Activated CD4-positive, alpha-beta T cell treated with anti-CD3 and anti-CD28 coated beads for 4 hours (primary cell): ENCODE results near the gene ZXDC.
A peak's percentile ranks its signal among the peaks of the same experiment; 100 is the strongest.

Source experiments
- DNase-seq, 2 donors: peaks; one replicate each; pipeline ENCODE4 v3.0.0-alpha.2; 2020

Gene ZXDC

GRCh38 chr3:126488185-126488584, 12.5 kb upstream of the ZXDC start:
- no peak for DNase-seq

- DNase-seq = no peak
Observed at GRCh38 chr3:126487151-126487771, 11.6 kb upstream of the ZXDC start.

- DNase-seq = no peak
Observed at GRCh38 chr3:126486360-126486847, 10.7 kb upstream of the ZXDC start.

GRCh38 chr3:126485956-126486355, 10.3 kb upstream of the ZXDC start:
- DNase-seq = no peak

- no peak for DNase-seq
Observed at GRCh38 chr3:126485176-126485897, 9.6 kb upstream of the ZXDC start.

- DNase-seq = no peak
Observed at GRCh38 chr3:126484662-126485061, 9.0 kb upstream of the ZXDC start.

- no peak for DNase-seq
Observed at GRCh38 chr3:126484148-126484547, 8.5 kb upstream of the ZXDC start.

- DNase-seq = no peak
Observed at GRCh38 chr3:126483321-126483761, 7.7 kb upstream of the ZXDC start.

GRCh38 chr3:126482503-126483255, 7.0 kb upstream of the ZXDC start:
- DNase-seq = no peak

GRCh38 chr3:126481808-126482502, 6.3 kb upstream of the ZXDC start:
- no peak for DNase-seq

GRCh38 chr3:126480861-126481260, 5.2 kb upstream of the ZXDC start:
- DNase-seq = no peak

GRCh38 chr3:126480206-126480605, 4.5 kb upstream of the ZXDC start:
- no peak for DNase-seq

GRCh38 chr3:126479642-126480041, 4.0 kb upstream of the ZXDC start:
- no peak for DNase-seq

- DNase-seq = no peak
Observed at GRCh38 chr3:126478581-126479310, 3.1 kb upstream of the ZXDC start.

- no peak for DNase-seq
Observed at GRCh38 chr3:126477061-126477380, 1.3 kb upstream of the ZXDC start.

GRCh38 chr3:126476166-126477060, 722 bp upstream of the ZXDC start:
- DNase-seq = no peak

GRCh38 chr3:126474498-126475412, 936 bp downstream of the ZXDC start:
- DNase-seq = peak; percentile 24 to 35

- DNase-seq = no peak
Observed at GRCh38 chr3:126473292-126474168, 2.2 kb downstream of the ZXDC start.

GRCh38 chr3:126472277-126473006, 3.2 kb downstream of the ZXDC start:
- DNase-seq = no peak
